NCI-H526 treated with DMSO at 0.1 percent for 48 hours (cell line): ENCODE data around the gene IQSEC1.

Experiments used
- DNase-seq: peaks from one replicate; lab custom pipeline; 2025; lab: John Stamatoyannopoulos, UW

IQSEC1 gene

DNA sequence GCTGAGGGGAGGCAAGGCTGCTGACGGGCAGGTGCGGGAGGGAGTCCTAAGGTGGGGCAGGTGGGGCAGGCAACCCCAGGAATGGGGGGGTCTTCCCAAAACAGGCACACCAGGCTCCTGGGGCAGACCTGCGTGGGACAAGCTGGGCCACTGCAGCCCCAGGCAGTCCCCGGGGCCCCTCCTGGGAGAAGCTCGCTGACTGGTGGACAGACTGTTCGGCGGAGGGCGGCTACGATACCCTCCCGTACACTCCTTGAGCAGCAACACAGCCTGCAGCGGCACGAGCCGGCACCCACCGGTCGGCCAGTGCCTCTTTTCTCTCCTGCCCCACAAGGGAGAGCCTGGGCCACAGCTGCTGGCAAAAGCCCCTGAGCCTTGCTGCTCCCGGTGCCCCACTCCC lies 165.9 kb downstream of the IQSEC1 start:
- DNase-seq: no peak

DNA sequence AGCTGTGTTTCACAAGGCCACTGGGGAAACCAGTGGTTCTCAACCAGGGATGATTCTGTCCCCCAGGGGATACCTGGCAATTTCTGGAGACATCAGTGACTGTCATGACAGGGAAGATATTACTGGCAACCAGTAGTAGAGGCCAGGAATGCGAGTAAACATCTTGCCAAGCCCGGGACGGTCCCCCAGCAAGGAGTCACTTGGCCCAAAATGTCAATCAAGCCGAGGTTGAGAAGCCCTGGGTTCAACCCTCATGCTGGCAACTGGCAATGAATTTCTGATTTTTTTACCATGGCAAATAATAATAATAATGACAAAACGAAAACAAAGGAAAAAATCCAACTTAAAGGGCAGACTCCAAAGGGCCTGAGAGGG lies 166.3 kb downstream of the IQSEC1 start:
- no peak for DNase-seq

DNA sequence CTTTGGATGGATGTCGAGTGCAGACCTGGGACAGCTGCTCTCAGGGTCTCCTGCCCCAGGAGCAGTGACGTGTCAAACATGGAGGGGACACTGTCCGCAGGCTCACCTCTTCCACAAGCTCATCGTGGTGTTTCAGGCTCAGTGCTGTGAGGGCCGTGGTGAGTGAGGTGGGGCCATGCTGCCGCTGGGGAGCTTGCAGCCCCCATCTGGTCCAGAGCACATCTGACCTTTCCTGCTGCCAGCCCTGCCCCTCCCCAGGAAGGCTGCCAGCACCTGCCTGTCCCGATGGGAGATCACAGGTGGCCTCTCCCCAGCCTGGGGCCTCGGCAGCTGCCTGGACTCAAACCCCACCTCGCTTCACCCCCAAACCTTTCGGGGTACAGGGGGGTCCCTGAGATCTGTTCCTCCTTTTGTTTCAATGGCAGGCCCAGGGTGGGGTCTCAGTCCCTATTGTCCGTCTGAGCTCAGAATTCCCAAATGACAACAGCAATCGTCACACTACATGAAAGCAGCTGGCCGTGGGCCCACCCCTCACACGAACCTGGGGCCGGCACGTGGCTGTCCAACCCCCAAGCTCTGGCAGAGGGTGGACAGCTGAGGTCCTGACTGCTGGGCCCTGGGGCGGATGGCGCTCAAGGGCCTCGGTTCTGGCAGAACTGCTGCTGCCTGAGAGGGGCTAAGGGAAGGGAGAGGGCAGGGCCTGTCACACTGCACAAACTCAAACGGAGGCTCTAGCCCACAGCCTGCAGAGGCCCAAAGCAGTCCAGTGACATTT lies 166.9 kb downstream of the IQSEC1 start:
- no peak for DNase-seq

DNA sequence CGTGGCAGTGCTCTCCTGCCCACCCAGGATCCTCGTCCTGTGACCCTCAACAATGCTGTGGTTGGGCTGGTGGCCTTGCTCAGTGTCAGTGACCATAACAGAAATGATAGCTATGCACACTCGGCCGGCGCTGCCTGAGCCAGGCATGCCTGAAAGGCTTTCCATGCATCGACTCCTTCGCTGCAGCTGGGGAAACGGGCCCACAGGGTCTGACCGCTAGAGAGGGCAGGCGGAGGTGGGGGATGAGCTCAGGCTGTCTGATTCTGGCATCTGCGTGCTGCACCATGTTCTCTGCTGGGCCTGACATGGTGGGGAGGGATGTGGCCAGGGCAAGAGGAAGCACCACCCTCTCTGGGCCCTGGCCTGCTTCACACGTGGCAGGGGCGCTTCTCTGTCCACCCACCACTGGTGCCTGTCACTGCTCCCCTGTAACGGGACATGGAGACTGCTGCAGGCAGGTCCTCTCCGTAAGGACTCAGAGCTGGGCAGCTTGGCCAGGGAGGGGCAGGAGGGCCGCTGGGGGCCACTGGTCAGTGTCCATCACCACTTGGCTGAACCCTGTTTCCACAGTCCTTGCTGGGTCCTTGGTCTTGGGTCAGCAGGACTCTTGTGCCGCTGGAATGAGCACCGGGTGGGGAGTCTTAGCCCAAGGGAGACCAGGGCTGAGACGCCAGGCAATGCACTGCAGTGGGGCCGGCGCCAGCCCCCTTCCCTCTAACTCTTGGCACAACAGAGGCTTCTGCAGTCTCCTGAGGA lies 167.7 kb downstream of the IQSEC1 start:
- no peak for DNase-seq

DNA sequence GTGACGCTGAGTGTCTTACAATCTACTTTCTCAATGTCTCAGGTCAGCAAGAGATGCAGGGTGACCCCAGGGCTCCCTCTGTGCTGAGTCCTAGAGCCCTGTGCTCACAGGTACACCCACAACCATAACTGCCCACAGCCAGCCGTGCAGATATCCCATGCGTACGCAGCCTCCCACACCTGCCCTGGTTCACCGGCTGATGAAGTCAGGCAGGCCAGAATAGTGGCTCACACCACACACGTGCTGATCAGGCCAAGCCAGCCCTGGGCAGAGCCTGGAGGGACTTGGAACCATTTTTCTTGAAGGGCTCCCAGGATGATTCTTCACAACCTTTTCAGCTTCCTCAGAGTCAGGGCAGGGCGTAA lies 168.3 kb downstream of the IQSEC1 start:
- no peak for DNase-seq

DNA sequence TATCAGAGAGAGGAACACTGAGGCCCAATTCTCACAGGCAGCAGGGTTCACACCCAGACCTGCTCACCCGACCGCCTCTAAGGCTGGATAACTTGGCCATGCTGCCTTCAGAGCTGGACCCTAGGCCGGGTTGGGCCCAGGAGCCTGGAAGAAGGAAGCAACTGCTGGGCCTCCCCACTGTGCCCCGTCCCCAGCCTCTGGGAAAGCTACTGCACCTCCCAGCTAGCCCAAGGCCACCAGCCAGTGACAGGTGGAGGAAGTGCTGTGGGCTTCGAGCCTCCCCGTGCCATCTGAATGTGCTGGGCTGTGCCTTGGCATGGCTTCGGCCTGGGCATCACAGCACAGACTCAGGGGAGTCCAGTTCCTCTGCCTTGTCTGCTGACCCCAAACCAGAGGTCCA lies 169.3 kb downstream of the IQSEC1 start:
- no peak for DNase-seq

DNA sequence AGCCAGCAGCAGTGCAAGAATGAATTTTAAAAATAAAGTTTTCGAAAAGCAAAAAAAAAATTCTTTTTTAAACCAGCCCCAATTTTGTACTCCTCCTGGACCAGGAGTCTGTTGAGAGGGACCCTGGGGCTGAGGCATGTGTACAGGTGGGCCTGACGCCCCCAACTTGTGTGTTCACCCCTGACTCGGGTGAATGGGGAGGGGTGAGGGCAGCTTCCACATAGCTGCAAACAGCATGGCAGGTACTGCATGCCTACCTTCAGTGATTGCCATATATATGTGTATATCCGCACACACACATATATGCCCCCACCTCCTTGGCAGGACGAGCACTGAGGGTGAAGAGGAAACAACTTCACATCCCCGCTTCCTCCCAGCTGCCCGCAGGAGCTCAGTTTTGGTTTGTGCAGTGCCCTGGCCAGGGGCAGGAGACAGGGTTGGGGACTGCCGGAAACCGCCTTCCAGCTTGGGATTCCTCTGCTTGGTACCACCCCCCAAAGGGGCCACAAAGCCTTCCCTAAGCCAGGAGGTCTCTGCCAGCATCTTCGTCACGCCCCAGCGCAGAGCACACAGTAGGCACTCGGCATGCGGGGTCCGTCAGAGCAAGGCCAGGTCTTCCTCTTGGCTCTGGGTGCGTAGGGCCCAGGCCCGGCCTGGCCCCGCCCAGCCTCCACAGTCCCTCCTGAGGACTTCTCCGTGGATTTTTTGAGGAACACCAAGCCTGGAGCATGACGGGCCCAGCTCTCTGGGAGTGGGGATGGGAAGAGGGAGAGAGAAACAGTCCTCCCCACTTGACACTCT lies 170.0 kb downstream of the IQSEC1 start:
- DNase-seq: no peak

DNA sequence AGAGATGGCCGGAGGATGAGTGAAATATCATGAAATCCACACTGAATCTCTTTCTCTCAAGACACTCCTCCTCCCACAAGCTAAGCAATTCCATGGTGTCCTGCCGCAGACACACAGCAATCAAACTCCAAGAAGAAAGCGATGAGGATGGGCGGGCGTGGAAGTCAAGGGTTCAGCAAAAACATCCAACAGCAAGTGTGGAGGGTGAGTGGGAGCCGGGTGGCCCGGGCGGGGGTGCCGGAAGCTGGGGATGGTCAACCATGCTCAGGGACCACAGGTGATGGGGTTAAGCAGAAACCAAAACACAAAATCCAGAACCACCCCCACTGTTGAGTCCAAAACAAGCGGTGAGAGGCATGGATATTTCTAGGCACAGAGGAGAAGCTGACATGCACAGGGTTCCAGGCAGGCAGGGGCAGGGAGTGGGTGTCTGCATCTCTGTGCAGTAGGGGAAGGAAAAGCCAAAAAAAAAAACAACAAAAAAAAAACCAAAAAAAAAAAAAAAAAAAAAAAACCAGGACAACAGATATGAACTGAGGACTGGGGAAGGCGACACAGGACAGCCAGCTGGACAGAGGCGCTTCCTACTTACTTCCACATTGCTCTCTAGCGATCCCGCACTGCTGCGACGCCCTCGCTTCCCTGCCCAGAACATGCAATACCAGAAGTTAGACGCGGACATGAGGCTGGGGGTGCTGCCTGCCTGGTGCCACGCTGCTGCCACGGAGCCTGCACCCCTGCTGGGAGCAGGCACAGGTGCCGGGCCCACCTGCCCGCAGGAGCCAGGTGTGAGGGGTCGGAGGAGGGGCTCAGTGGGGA lies 170.8 kb downstream of the IQSEC1 start:
- no peak for DNase-seq

DNA sequence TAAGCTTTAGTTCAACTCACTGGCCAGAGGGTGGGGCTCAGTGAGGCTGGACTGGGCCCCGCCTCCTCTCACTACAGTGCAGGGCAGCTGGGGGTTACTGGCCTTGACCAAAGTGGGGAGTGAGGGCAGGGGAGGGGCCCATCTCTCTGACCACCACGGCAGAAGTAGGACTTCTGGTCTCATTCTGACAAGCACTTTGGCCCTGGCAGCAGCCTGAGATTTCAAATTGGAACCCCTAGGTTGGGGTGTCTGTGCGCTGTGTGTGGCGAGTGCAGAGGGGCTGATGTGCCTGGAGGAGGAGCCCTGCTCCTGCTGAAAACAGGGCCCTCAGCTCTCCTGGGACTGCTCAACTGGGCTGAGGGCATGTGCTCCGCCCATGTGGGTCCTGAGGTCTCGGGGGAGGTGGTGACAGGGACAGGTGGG lies 171.6 kb downstream of the IQSEC1 start:
- no peak for DNase-seq

DNA sequence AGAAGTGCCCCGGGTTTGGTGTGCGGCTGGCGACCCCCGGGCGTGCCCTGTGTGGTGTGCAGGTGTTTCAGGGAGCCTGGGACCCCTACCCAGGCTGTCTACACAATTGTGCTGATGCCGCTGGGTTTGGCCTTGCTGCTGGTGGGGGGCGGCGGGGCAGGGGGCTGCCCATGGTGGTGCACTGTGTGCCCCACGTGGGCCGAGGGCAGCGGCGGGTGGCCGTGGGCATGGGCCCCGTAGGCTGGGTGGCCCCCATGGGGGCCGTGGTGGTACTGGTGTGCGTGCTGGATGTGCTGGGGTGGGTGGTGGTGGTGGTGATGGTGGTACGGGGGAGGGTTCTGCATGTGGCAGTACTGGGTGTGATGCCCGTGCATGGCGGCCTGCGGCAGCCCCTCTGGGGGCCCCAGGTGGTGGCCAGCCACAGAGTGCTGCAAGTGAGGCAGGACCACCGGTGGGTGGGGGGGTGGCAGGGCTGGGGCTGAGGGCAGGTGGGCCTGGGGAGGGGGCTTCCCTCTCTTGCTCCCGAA lies 172.3 kb downstream of the IQSEC1 start:
- DNase-seq: no peak

DNA sequence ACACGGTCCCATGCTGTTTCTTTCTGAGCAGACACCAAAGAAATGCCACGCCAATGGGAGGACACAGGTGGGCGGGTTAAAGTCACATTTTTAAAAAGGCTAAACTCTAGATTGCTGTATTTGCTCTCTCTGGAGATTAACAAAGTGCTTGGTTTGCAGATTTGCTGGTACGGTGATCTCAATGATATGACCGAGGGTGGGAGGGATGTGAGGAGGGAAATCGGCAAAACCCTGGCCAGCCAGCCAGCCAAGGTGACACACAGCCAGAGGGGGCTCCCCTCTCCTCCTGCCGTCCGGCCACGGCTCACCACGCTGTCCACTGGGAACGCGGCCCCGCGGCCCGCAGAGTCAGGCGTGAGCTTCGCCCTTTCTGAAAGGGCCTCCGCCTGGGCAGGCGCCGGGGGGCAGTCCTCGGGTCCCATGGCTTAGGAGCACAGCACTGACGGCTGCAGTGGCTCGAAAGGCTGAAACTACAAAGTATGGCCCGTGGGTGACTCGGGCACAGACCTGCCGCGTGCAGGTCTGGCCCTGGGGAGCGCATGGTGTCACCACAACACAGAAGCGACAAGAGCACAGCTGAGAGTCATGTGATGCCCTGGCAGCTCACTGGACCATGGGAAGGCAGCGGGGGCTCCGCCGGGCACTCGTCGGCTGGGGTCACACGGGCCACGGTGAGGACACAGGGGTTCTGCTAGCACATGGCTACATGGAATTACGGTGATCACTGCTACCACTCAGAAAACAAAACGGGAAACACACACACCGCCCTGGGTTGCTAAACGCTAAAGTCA lies 174.1 kb downstream of the IQSEC1 start:
- DNase-seq: no peak

DNA sequence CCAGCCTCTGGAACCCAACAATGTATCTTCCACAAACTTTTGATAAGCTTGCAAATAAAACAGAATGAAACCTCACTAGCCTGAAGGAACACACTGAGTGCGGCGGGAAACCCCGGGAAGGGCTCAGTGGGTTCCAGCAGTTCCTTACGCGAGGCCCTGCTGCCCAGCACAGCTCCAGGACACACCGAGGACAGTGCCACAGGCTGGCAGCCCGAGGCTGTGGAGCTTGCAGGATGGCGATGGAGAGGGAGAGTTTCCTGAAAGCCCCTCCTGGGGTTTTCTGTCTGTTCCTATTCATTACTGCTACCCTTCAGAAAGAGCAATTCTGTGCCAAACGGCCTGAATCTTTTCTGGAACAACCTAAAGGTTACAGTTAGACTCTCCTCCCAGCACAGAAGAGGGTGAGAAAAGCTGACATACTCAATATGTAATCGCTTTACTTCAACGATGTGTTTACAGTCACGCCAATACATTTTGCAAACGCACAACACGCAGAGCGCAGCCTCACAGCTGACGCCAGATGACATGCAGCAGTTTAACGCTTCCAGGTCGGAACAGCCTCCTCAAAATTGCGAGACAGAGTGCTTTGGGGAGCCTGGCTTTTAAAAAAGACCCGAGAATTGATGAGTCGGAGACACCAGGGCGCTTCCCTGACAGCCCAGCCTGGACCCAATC lies 174.8 kb downstream of the IQSEC1 start:
- DNase-seq: no peak

DNA sequence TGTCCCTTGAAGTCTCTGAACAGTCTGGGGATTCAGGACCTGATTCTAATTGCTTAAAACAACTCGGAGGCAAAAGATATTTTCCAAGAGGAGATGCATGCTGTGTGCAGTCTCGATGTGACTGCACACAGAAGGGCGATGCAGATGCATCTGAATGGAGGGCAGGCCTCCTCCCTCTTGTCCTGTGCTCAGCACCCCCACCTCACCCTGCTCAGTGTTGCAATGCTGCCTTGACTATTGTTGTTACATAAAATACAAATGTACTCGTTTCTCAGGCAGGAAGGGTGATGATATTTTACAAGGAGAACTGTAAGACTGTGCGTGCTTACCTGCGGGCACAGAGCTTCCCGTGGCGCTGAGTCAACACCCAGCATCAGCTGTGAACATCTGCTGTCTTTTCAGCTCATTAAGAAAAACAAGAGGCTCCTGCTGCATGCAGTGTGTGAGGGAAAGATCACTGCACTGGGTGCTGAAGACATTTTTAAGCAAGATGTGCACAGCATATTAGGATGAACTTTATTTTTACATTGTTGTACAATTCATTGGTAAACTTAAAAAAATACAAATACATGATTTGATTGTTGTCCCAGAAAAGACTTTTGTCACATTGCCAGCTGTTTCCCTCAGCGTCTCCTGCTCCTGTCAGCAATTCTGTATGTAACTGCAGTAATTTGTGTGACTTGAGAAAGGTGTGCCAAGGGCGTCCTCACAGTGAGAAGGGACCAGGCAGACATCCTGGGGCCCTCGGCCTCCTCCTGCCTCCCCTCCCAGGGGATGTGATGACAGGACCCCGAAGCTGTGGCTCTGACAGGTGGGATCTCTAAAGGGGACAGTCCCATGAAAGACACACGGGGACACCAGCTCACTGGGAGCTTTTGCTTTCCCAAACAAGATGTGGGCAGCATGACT lies 175.6 kb downstream of the IQSEC1 start:
- no peak for DNase-seq

DNA sequence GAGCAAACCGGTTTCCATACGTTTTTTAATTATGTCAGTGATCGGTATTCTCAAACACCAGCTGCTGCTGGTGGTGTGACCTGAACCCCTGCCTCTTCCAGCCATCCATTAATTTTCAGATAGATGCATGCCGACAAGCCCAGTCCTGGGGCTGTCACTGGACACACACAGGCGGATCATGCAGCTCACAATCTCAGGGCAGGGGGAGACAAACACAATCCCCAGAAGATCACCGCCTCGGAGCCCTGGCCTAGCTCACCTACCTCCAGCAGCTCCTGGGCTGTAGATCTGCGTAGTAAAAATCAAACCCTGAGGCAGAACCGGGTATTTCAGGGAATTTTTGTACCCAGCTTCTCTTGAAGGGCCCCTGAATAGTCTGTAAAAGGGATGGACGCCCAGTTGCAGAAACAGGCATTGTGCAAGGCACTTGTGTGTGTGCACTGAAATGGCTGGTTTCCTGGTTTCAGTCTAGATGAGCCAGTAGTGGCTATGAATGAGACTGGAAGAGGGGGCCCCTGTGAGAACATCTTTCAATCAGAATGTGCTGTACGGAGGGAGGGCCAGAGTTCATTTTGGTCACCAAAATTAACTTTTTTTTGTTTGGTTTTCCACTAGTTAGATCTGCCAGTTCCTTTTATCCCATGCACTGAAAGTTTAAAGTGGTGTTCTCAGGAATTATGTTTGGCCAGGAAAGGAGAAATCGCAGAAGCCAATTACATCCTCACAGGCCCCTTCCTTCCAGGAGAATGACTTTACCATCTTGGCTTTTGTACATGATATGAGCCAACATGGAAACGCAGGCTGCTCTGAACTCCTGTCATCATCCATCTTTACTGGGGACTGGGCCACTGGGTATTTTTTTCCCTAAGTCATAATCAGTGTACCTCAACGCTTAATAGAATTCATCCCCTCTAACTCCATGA lies 176.9 kb downstream of the IQSEC1 start:
- DNase-seq: no peak

DNA sequence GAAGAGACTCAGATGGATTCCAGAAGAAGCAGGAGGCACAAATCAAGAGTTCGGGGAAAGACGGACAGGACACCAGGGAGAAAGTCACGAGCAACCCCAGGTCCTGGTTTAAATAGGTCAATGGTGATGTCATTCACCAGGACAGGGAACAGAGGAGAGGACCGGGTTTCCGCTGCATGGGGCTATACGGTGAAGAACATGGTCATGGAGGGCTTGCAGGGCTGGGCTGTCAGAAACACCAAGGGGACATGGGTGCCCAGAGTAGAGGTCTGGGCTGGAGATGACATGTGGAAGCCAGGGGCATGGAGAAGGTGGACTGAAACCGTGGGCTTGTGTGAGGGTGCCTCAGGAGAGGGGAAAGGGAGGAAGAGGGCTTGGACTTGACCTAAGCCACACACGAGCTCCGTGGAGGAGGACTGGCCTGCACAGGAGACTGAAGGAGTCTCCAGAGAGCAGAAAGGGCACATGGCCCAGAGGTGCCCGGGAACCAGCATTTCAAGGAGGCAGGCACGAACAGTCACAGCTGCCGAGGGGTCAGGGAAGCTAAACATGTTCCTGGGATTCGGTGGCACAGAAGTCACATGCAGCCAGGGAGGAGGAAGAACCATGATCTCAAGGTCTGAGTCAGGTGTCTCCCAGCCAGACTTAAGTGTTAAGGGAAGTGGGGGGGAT lies 177.7 kb downstream of the IQSEC1 start:
- DNase-seq: no peak

DNA sequence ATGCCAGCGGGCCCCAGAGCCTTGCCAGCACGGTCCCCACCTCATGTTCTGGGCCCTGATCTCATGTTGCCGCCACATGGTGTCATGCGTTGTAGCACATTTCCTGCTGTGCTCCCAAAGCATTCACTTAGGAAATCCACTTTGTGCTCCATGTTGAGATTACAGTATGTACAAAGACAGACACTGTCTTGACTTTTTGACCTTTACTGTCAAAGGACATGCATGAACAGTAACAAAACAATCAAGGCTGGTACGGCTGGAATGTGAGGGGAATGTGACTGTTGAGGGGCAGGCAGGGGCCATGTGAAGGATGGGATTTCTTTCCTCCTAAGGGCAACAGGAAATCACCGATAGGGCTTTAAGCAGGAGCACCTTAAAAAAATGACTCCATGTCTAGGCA lies 178.6 kb downstream of the IQSEC1 start:
- DNase-seq: no peak

DNA sequence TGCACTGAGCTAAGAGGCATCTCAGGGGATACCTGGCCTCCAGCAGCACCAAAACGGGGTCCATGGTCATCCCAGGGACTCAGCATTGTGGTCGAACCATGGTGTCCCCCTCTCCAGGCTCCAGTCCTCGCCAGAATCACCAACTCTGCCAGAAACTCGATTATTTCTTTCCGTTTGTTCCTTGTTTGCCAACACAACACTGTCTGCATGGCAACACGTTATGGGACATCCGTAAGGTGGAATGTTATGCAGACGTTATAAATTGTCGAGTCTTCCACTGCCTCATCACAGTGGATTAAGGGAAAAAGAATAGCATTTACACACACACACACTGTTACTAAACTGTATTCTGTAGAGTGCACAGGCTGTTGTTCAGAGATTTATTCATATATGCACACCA lies 179.4 kb downstream of the IQSEC1 start:
- no peak for DNase-seq

DNA sequence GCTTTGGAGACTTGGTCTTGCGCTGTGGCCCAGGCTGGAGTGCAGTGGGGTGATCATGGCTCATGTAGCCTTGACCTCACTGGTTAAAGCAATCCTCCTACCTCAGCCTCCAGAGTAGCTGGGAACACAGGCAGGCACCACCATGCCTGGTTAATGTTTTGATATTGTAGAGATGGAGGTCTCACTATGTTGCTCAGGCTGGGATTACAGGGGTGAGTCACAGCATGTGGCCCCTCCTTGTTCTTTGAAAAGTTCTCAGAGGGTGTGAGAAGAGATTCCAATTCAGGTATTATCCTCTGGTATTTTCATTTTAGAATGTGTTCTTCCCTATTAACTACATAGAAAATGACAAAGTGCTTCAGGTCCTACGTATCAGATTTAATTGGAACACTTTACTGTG lies 180.0 kb downstream of the IQSEC1 start:
- no peak for DNase-seq
